Measurements from ENCODE around the gene ZNF195. TPM values are rescaled to one million over a fixed set of nuclear protein-coding genes. Genes with fewer than 3 reads are reported as not detected.
"Not testable (repeated sequence)": the region's sequence is repeated elsewhere in the genome, so short reads cannot be mapped to it uniquely, and the experiment has no call there.

Gene ZNF195
- polyA plus RNA-seq, result 35.7 TPM
- long read RNA-seq, donor 1, partial matches to known transcripts, result 0 of 7 reads
- long read RNA-seq, donor 1, other reads (novel, unspliced or antisense), result 0 of 7 reads
- long read RNA-seq, donor 2, partial matches to known transcripts, result 0 of 7 reads
- long read RNA-seq, donor 2, other reads (novel, unspliced or antisense), result 0 of 7 reads
- long read RNA-seq, donor 3, result 0 reads
- long read RNA-seq, donor 4, result 0 reads
- long read RNA-seq, donor 5, partial matches to known transcripts, result 0 of 4 reads
- long read RNA-seq, donor 5, other reads (novel, unspliced or antisense), result 0 of 4 reads
- long read RNA-seq, donor 6, partial matches to known transcripts, result 0 of 4 reads
- long read RNA-seq, donor 6, other reads (novel, unspliced or antisense), result 0 of 4 reads
- long read RNA-seq, donor 7, partial matches to known transcripts, result 0 of 5 reads
- long read RNA-seq, donor 7, other reads (novel, unspliced or antisense), result 0 of 5 reads
- long read RNA-seq, donor 8, transcript ZNF195-204 (4 exons, 2,970 nt), result major isoform, 6 of 12 reads
- long read RNA-seq, donor 8, partial matches to known transcripts, result 5 of 12 reads
- long read RNA-seq, donor 8, other reads (novel, unspliced or antisense), result 0 of 12 reads
- long read RNA-seq, donor 9, partial matches to known transcripts, result 0 of 5 reads
- long read RNA-seq, donor 9, other reads (novel, unspliced or antisense), result 0 of 5 reads
- long read RNA-seq, donor 10, transcript ZNF195-204 (4 exons, 2,970 nt), result major isoform, 5 of 9 reads
- long read RNA-seq, donor 10, partial matches to known transcripts, result 0 of 9 reads
- long read RNA-seq, donor 10, other reads (novel, unspliced or antisense), result 0 of 9 reads
- long read RNA-seq, donor 11, partial matches to known transcripts, result 0 of 4 reads
- long read RNA-seq, donor 11, other reads (novel, unspliced or antisense), result 0 of 4 reads

- H3K27ac ChIP-seq (ENCODE audit: low read length), result peak within 1 kb of the TSS; percentile 71
- 0% methylated on average over 1 of the region's 54 CpGs for WGBS (ENCODE audit: insufficient coverage, low lambda C conversion rate)
- DNase-seq, result peak; percentile 97 to 99
- no peaks in the 10 kb centered on the region for H3K27me3 ChIP-seq (ENCODE audit: control insufficient read depth, insufficient read depth, low read length)
- peaks cover 27% of the 10 kb centered on the region for H3K36me3 ChIP-seq (ENCODE audit: control insufficient read depth, insufficient read depth, low read length)
- H3K4me1 ChIP-seq (ENCODE audit: control insufficient read depth, insufficient read depth, low read length), result peaks cover 6% of the 10 kb centered on the region
- H3K9me3 ChIP-seq (ENCODE audit: control insufficient read depth, low read depth, low read length), result peaks cover 6% of the 10 kb centered on the region
- peak within 1 kb of the TSS; percentile 77 for H3K4me3 ChIP-seq (ENCODE audit: low read length)
These were observed at the start of gene ZNF195 for GRCh38 chr11:3378426-3379423. Gene ZNF195 (minus strand): TSS chr11:3379146. CDS start chr11:3379040, 106 bp downstream.

GRCh38 chr11:3428076-3428475 is 49.1 kb upstream of the ZNF195 start:
- not testable (repeated sequence) for H3K4me1 ChIP-seq (ENCODE audit: control insufficient read depth, insufficient read depth, low read length); H3K4me3 ChIP-seq (ENCODE audit: low read length); H3K27me3 ChIP-seq (ENCODE audit: control insufficient read depth, insufficient read depth, low read length); H3K9me3 ChIP-seq (ENCODE audit: control insufficient read depth, low read depth, low read length); DNase-seq; H3K36me3 ChIP-seq (ENCODE audit: control insufficient read depth, insufficient read depth, low read length); H3K27ac ChIP-seq (ENCODE audit: low read length)
- WGBS (ENCODE audit: insufficient coverage, low lambda C conversion rate), result no CpG with 5 or more reads among the region's 10 CpGs

DNA sequence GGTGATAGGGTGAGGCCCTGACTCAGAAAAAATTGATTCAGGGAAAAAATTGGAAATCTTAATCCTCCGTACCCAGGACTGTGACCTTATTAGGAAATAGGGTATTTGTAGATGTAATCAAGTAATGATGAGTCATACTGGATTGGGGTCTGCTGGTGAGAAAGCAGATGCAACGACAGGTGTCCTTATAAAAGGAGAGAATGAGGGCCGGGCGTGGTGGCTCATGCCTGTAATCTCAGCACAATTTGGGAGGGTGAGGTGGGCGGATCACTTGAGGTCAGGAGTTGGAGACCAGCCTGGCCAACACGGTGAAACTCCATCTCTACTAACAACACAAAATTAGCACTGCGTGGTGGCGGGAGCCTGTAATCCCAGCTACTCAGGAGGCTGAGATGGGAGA is 47.6 kb upstream of the ZNF195 start:
- no CpG with 5 or more reads among the region's 8 CpGs for WGBS (ENCODE audit: insufficient coverage, low lambda C conversion rate)
- H3K4me3 ChIP-seq (ENCODE audit: low read length), result not testable (repeated sequence)

GRCh38 chr11:3423928-3424327 is 45.0 kb upstream of the ZNF195 start:
- WGBS (ENCODE audit: insufficient coverage, low lambda C conversion rate), result no CpG with 5 or more reads among the region's 5 CpGs
- DNase-seq, result peak in 1 of 2 donors; percentile 54
- H3K27ac ChIP-seq (ENCODE audit: low read length), result peak overlapping the region; percentile 80
- not testable (repeated sequence) for H3K36me3 ChIP-seq (ENCODE audit: control insufficient read depth, insufficient read depth, low read length); H3K9me3 ChIP-seq (ENCODE audit: control insufficient read depth, low read depth, low read length); H3K4me1 ChIP-seq (ENCODE audit: control insufficient read depth, insufficient read depth, low read length); H3K27me3 ChIP-seq (ENCODE audit: control insufficient read depth, insufficient read depth, low read length); H3K4me3 ChIP-seq (ENCODE audit: low read length)

More for the DNA sequence above, 47.6 kb upstream of the ZNF195 start:
- not testable (repeated sequence) for H3K36me3 ChIP-seq (ENCODE audit: control insufficient read depth, insufficient read depth, low read length); H3K9me3 ChIP-seq (ENCODE audit: control insufficient read depth, low read depth, low read length); H3K4me1 ChIP-seq (ENCODE audit: control insufficient read depth, insufficient read depth, low read length); H3K27me3 ChIP-seq (ENCODE audit: control insufficient read depth, insufficient read depth, low read length); H3K27ac ChIP-seq (ENCODE audit: low read length); DNase-seq

GRCh38 chr11:3423138-3423731 is 44.3 kb upstream of the ZNF195 start:
- not testable (repeated sequence) for H3K36me3 ChIP-seq (ENCODE audit: control insufficient read depth, insufficient read depth, low read length); DNase-seq; H3K4me1 ChIP-seq (ENCODE audit: control insufficient read depth, insufficient read depth, low read length); H3K9me3 ChIP-seq (ENCODE audit: control insufficient read depth, low read depth, low read length); H3K27me3 ChIP-seq (ENCODE audit: control insufficient read depth, insufficient read depth, low read length)
- Histone ChIP-seq H3K27ac (ENCODE audit: low read length) (peak overlapping the region; percentile 80), H3K4me3 (ENCODE audit: low read length) (peak overlapping the region; percentile 79)
- no CpG with 5 or more reads among the region's 46 CpGs for WGBS (ENCODE audit: insufficient coverage, low lambda C conversion rate)

- not testable (repeated sequence) for H3K9me3 ChIP-seq (ENCODE audit: control insufficient read depth, low read depth, low read length); H3K27me3 ChIP-seq (ENCODE audit: control insufficient read depth, insufficient read depth, low read length); H3K4me1 ChIP-seq (ENCODE audit: control insufficient read depth, insufficient read depth, low read length); H3K36me3 ChIP-seq (ENCODE audit: control insufficient read depth, insufficient read depth, low read length)
- WGBS (ENCODE audit: insufficient coverage, low lambda C conversion rate), result no CpG with 5 or more reads among the region's 66 CpGs
- DNase-seq, result peak; percentile 98 to 99
- Histone ChIP-seq H3K27ac (ENCODE audit: low read length) (peak overlapping the region; percentile 85), H3K4me3 (ENCODE audit: low read length) (peak overlapping the region; percentile 79)
These were observed 43.6 kb upstream of the ZNF195 start for GRCh38 chr11:3422380-3423137.

- not testable (repeated sequence) for H3K27me3 ChIP-seq (ENCODE audit: control insufficient read depth, insufficient read depth, low read length); H3K4me1 ChIP-seq (ENCODE audit: control insufficient read depth, insufficient read depth, low read length); DNase-seq; H3K9me3 ChIP-seq (ENCODE audit: control insufficient read depth, low read depth, low read length); H3K36me3 ChIP-seq (ENCODE audit: control insufficient read depth, insufficient read depth, low read length); H3K27ac ChIP-seq (ENCODE audit: low read length)
- no CpG with 5 or more reads among the region's 42 CpGs for whole genome bisulfite sequencing (ENCODE audit: insufficient coverage, low lambda C conversion rate)
- peak overlapping the region; percentile 79 for H3K4me3 ChIP-seq (ENCODE audit: low read length)
These were observed 42.8 kb upstream of the ZNF195 start for GRCh38 chr11:3421608-3422379.

GRCh38 chr11:3420281-3421042 is 41.5 kb upstream of the ZNF195 start:
- no CpG with 5 or more reads among the region's 10 CpGs for WGBS (ENCODE audit: insufficient coverage, low lambda C conversion rate)

More at GRCh38 chr11:3420281-3421042, 41.5 kb upstream of the ZNF195 start:
- not testable (repeated sequence) for H3K36me3 ChIP-seq (ENCODE audit: control insufficient read depth, insufficient read depth, low read length); H3K4me3 ChIP-seq (ENCODE audit: low read length); DNase-seq; H3K27me3 ChIP-seq (ENCODE audit: control insufficient read depth, insufficient read depth, low read length); H3K27ac ChIP-seq (ENCODE audit: low read length); H3K4me1 ChIP-seq (ENCODE audit: control insufficient read depth, insufficient read depth, low read length); H3K9me3 ChIP-seq (ENCODE audit: control insufficient read depth, low read depth, low read length)
